ENCODE results near the gene CHERP.
A peak's percentile ranks its signal among the peaks of the same experiment; 100 is the strongest.
"Not testable (repeated sequence)": the region's sequence is repeated elsewhere in the genome, so short reads cannot be mapped to it uniquely, and the experiment has no call there.

The CHERP gene

DNA sequence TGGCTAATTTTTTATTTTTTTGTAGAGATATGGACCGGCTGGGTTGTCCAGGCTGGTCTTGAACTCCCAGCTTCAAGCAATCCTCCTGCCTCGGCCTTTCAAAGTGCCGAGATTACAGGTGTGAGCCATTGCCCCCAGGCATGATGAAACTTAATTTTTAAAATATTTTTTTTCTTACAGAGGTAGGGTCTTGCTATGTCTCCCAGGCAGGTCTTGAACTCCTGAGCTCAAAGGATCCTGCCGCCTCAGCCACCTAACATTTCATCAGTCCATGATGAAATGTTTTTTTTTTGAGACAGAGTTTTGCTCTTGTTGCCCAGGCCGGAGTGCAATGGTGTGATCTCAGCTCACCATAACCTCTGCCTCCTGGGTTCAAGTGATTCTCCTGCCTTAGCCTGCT lies 33.7 kb downstream of the CHERP start:
- Histone ChIP-seq H3K9me3 (ENCODE audit: control insufficient read depth, insufficient read depth, low read length) (no peaks in the 10 kb centered on the region), H3K36me3 (ENCODE audit: insufficient read depth, low read length) (0 out of 2 replicates have a peak, but pooled peaks cover 4% of the 10 kb centered on the region)

DNA sequence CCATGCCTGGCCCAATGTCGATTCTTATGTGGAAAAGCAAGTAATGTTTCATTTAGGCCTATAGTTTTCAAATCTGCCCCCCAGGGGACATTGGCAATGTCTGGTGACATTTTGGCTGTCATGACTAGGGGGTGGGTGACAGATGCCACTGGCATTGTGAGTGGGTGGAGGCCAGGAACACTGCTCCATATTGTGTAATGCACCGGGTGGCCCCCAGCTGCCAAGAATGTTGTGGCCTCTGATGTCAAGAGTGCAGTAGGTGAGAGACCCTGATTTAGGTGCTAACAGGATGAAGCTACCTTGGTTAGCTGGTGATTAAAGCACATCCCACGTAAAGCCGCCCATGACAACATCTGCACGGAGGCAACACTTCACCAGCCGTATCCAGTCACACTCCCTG lies 35.3 kb downstream of the CHERP start:
- Histone ChIP-seq H3K4me1 (ENCODE audit: insufficient read depth, low read length) (no peaks in the 10 kb centered on the region), H3K9me3 (ENCODE audit: control insufficient read depth, insufficient read depth, low read length) (no peaks in the 10 kb centered on the region), H3K9ac (ENCODE audit: low read depth, low read length) (no peak overlapping the region), H3K36me3 (ENCODE audit: insufficient read depth, low read length) (0 out of 2 replicates have a peak, but pooled peaks cover 4% of the 10 kb centered on the region)

More for the DNA sequence above, 33.7 kb downstream of the CHERP start:
- Histone ChIP-seq H3K4me1 (ENCODE audit: insufficient read depth, low read length) (no peaks in the 10 kb centered on the region), H3K9ac (ENCODE audit: low read depth, low read length) (no peak overlapping the region)

DNA sequence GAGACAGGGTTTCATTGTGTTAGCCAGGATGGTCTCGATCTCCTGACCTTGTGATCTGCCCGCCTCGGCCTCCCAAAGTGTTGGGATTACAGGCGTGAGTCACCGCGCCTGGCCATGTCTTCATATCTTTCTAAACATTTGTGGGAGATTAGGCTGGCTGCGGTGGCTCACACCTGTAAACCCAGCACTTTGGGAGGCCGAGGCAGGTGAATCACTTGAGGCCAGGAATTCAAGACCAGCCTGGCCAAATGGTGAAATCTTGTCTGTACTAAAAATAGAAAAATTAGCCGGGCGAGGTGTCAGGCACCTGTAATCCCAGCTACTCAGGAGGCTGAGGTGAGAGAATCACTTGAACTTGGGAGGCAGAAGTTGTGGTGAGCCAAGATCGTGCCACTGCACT lies 36.1 kb downstream of the CHERP start:
- H3K36me3 ChIP-seq (ENCODE audit: insufficient read depth, low read length): not testable (repeated sequence)

GRCh38 chr19:16504271-16504670 lies 38.0 kb downstream of the CHERP start:
- H3K9me3 ChIP-seq (ENCODE audit: control insufficient read depth, insufficient read depth, low read length): no peaks in the 10 kb centered on the region
- no peaks in the 10 kb centered on the region for H3K36me3 ChIP-seq (ENCODE audit: insufficient read depth, low read length)
- no peaks in the 10 kb centered on the region for H3K4me1 ChIP-seq (ENCODE audit: insufficient read depth, low read length)
- no peak overlapping the region for H3K9ac ChIP-seq (ENCODE audit: low read depth, low read length)

More for the DNA sequence above, 36.1 kb downstream of the CHERP start:
- H3K9ac ChIP-seq (ENCODE audit: low read depth, low read length); H3K9me3 ChIP-seq (ENCODE audit: control insufficient read depth, insufficient read depth, low read length); H3K4me1 ChIP-seq (ENCODE audit: insufficient read depth, low read length): not testable (repeated sequence)

- no peaks in the 10 kb centered on the region for H3K9me3 ChIP-seq (ENCODE audit: control insufficient read depth, insufficient read depth, low read length)
- H3K36me3 ChIP-seq (ENCODE audit: insufficient read depth, low read length): no peaks in the 10 kb centered on the region
- H3K9ac ChIP-seq (ENCODE audit: low read depth, low read length): no peak overlapping the region
- H3K4me1 ChIP-seq (ENCODE audit: insufficient read depth, low read length): 0 out of 2 replicates have a peak, but pooled peaks cover 4% of the 10 kb centered on the region
These were observed 44.4 kb downstream of the CHERP start for GRCh38 chr19:16497837-16498236.

DNA sequence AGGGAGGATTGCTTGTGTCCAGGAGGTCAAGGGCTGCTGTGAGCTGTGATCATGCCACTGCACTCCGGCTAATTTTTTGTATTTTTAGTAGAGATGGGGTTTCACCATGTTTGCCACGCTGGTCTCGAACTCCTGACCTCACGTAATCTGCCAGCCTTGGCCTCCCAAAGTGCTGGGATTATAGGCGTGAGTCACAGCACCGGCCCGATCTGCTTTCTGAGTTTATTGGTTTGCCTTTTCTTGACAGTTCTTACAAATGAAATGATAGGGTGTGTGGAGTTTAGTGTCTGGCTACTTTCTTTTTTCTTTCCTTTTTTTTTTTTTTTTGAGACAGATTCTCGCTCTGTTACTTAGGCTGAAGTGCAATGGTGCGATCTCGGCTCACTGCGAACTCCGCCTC lies 45.2 kb downstream of the CHERP start:
- Histone ChIP-seq H3K9ac (ENCODE audit: low read depth, low read length) (peak overlapping the region; percentile 65; the same call in 1 of the 2 replicates), H3K4me1 (ENCODE audit: insufficient read depth, low read length) (0 out of 2 replicates have a peak, but pooled peaks cover 4% of the 10 kb centered on the region), H3K36me3 (ENCODE audit: insufficient read depth, low read length) (no peaks in the 10 kb centered on the region), H3K9me3 (ENCODE audit: control insufficient read depth, insufficient read depth, low read length) (no peaks in the 10 kb centered on the region)

DNA sequence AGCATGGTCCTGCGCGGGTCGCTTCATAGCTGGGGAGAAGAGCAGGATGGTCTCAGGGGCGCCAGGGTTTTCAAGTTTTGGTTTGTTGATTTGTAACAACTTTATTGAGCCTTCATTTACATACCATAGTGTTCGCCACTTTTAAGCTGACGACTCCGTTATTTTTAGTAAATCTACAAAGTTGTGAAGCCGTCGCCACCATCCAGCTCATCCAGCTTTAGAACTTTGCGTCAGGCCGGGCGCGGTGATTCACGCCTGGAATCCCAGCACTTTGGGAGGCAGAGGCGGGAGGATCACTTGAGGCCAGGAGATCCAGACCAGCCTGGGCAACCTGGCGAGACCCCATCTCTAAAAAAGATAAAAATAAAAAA lies 45.6 kb downstream of the CHERP start:
- no peaks in the 10 kb centered on the region for H3K9me3 ChIP-seq (ENCODE audit: control insufficient read depth, insufficient read depth, low read length)
- H3K9ac ChIP-seq (ENCODE audit: low read depth, low read length): peak overlapping the region; percentile 65; the same call in 1 of the 2 replicates
- 0 out of 2 replicates have a peak, but pooled peaks cover 4% of the 10 kb centered on the region for H3K4me1 ChIP-seq (ENCODE audit: insufficient read depth, low read length)

DNA sequence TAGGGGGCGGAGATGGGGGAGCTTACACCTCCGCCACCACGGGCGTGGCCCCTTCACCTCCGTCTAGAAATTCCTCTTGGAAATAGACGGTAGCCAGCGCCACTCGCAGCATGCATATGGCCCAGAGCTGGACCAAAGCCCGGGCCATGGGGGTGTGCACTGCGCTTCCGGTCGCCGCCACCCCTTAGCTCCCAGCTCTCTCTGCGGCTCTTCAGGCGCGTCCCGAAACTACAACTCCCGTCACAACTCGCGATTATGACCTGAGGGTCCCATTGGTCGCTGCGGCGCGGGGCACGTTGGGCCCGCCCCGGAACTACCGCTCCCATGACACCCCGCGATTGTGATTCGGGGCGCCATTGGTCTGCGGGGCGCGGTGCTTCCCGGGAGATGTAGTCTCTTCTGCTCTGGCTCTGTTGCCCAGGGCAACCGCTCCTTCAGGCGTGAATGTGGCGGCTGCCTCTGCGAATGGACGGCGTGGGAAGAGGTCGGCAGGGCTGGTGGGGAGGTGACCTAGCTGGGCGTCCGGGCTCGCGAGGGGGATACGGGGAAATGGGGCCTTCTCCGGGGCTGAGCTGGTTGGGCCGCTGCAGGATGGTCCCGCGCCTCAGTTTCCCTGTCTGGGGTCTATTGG lies 46.1 kb downstream of the CHERP start, which contains the start of the genes C19orf44 and CALR3:
Gene C19orf44 (plus strand): TSS at position 413 of the 631 bp plus-strand sequence. CDS start 4,399 bp downstream, outside the sequence.
Gene CALR3 (minus strand): TSS at position 186 of the 631 bp plus-strand sequence. CDS start 38 bp downstream, at position 148.
- Histone ChIP-seq H3K36me3 (ENCODE audit: insufficient read depth, low read length) (no peaks in the 10 kb centered on the region), H3K4me1 (ENCODE audit: insufficient read depth, low read length) (0 out of 2 replicates have a peak, but pooled peaks cover 4% of the 10 kb centered on the region), H3K9me3 (ENCODE audit: control insufficient read depth, insufficient read depth, low read length) (no peaks in the 10 kb centered on the region), H3K9ac (ENCODE audit: low read depth, low read length) (peak within 1 kb of the TSS; percentile 82)

More for the DNA sequence above, 45.6 kb downstream of the CHERP start:
- no peaks in the 10 kb centered on the region for H3K36me3 ChIP-seq (ENCODE audit: insufficient read depth, low read length)

DNA sequence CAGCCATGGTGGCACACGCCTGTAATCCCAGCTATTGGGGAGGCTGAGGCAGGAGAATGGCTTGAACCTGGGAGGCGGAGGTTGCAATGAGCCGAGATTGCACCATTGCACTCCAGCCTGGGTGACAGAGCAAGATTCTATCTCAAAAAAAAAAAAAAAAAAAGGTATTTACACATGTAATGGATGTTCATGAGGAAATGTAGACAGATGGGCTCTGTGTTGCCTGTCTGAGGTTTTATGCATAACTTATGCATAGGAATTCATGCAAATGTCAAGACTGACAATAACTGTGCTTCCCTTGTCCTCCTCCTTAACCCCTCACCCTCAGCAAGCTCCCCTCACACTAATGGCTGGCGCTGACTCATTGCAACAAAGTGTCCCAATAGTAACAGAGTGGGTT lies 55.8 kb downstream of the CHERP start:
- H3K4me1 ChIP-seq (ENCODE audit: insufficient read depth, low read length); H3K9me3 ChIP-seq (ENCODE audit: control insufficient read depth, insufficient read depth, low read length); H3K36me3 ChIP-seq (ENCODE audit: insufficient read depth, low read length); H3K9ac ChIP-seq (ENCODE audit: low read depth, low read length): not testable (repeated sequence)

- no peaks in the 10 kb centered on the region for H3K36me3 ChIP-seq (ENCODE audit: insufficient read depth, low read length)
- H3K9ac ChIP-seq (ENCODE audit: low read depth, low read length): no peak overlapping the region
- H3K9me3 ChIP-seq (ENCODE audit: control insufficient read depth, insufficient read depth, low read length): no peaks in the 10 kb centered on the region
- 0 out of 2 replicates have a peak, but pooled peaks cover 4% of the 10 kb centered on the region for H3K4me1 ChIP-seq (ENCODE audit: insufficient read depth, low read length)
These were observed 59.5 kb downstream of the CHERP start for GRCh38 chr19:16482745-16483144.

DNA sequence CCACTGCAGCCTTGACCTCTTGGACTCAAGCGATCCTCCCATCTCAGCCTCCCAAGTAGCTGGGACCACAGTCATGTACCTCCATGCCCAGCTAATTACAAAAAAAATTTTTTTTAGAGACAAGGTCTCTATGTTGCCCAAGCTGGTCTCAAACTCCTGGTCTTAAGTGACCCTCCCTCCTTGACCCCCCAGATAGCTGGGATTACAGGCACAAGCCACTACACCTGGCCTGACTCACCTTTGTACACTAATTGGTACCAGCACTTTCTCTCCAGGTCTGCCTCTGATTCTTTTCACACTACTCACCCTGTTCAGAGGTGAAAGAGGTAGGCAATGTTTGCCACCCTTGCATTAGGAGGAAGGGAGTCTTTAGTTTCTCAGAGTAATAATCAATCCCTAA lies 64.9 kb downstream of the CHERP start:
- no peaks in the 10 kb centered on the region for H3K36me3 ChIP-seq (ENCODE audit: insufficient read depth, low read length)
- H3K9me3 ChIP-seq (ENCODE audit: control insufficient read depth, insufficient read depth, low read length): no peaks in the 10 kb centered on the region; the same call in 1 of the 2 replicates
- no peak overlapping the region for H3K9ac ChIP-seq (ENCODE audit: low read depth, low read length)
- H3K4me1 ChIP-seq (ENCODE audit: insufficient read depth, low read length): no peaks in the 10 kb centered on the region

DNA sequence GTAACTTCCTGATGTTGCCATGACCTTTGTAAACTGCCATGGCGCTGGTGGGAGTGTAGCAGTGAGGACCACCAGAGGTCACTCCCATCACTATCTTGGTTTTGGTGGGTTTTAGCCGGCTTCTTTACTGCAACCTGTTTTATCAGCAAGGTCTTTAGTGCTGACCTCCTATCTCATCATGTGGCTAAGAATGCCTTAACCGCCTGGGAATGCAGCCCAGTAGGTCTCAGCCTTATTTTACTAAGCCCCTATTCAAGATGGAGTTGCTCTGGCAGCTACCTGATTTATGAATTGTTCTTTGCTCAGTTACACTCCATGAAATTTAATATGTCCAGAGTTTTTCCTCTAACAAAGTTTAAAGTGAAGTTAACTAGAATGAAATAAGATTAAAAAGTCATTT lies 65.8 kb downstream of the CHERP start:
- Histone ChIP-seq H3K4me1 (ENCODE audit: insufficient read depth, low read length) (no peaks in the 10 kb centered on the region), H3K9ac (ENCODE audit: low read depth, low read length) (no peak overlapping the region), H3K9me3 (ENCODE audit: control insufficient read depth, insufficient read depth, low read length) (no peaks in the 10 kb centered on the region; the same call in 1 of the 2 replicates), H3K36me3 (ENCODE audit: insufficient read depth, low read length) (no peaks in the 10 kb centered on the region)

DNA sequence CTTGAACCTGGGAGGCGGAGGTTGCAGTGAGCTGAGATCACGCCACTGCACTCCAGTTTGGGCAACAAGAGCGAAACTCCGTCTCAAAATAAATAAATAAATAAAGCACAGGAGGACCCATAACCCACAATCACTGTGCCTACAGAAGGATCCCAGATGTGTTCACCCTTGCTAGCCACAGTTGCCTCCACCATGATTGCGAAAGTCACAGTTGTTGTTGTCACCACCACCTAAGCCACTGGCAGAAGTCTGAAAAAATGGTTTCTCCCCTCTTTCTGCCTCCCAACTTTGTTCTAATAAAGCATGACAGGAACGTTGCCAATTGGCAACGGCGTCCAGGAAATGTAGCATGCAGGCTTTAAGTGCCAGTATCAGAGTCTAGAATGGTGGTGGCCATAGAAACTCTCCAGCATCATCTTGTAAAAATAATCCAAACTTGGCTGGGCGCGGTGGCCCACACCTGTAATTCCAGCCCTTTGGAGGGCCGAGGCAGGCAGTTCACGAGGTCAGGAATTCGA lies 68.3 kb downstream of the CHERP start:
- Histone ChIP-seq H3K9me3 (ENCODE audit: control insufficient read depth, insufficient read depth, low read length) (no peaks in the 10 kb centered on the region; the same call in 1 of the 2 replicates), H3K4me1 (ENCODE audit: insufficient read depth, low read length) (peaks cover 6% of the 10 kb centered on the region; the same call in 1 of the 2 replicates), H3K36me3 (ENCODE audit: insufficient read depth, low read length) (no peaks in the 10 kb centered on the region), H3K9ac (ENCODE audit: low read depth, low read length) (no peak overlapping the region)

GRCh38 chr19:16472992-16473391 lies 69.2 kb downstream of the CHERP start:
- H3K36me3 ChIP-seq (ENCODE audit: insufficient read depth, low read length): no peaks in the 10 kb centered on the region
- no peaks in the 10 kb centered on the region; the same call in 1 of the 2 replicates for H3K9me3 ChIP-seq (ENCODE audit: control insufficient read depth, insufficient read depth, low read length)
- no peak overlapping the region for H3K9ac ChIP-seq (ENCODE audit: low read depth, low read length)
- H3K4me1 ChIP-seq (ENCODE audit: insufficient read depth, low read length): peaks cover 6% of the 10 kb centered on the region; the same call in 1 of the 2 replicates

- H3K9me3 ChIP-seq (ENCODE audit: control insufficient read depth, insufficient read depth, low read length); H3K36me3 ChIP-seq (ENCODE audit: insufficient read depth, low read length); H3K4me1 ChIP-seq (ENCODE audit: insufficient read depth, low read length): not testable (repeated sequence)
- peak overlapping the region; percentile 90; the same call in 1 of the 2 replicates for H3K9ac ChIP-seq (ENCODE audit: low read depth, low read length)
These were observed 69.7 kb downstream of the CHERP start for GRCh38 chr19:16472559-16472899.

Data from ES-I3 (cell line).